OCI-LY7 (cell line): ENCODE results near the gene EP400. TPM values are rescaled to one million over a fixed set of nuclear protein-coding genes. Genes with fewer than 3 reads are reported as not detected.

Source experiments
- BruUV-seq: library from RNA; stranded (reverse); fragments of 400-500 nt; replicated peaks from 2 replicates; lab custom pipeline; 2021; lab: Mats Ljungman, UMichigan
- CTCF ChIA-PET: fragments of 300-600 bp; sonication (Branson Sonifier 250); formaldehyde crosslinking; loops from one replicate; lab custom pipeline; 2022; ENCODE audit warnings: antibody characterized with exemption; ENCODE audit not compliant: unreplicated experiment; lab: Charles Lee
- POLR2A ChIA-PET: fragments of 300-600 bp; sonication (Branson Sonifier 250); formaldehyde crosslinking; loops from one replicate; lab custom pipeline; 2022; ENCODE audit warnings: antibody characterized with exemption; lab: Charles Lee
- DNase-seq: peaks from one replicate; pipeline ENCODE4 v3.0.0-alpha.2; 2015; ENCODE audit warnings: low spot score
- H2AFZ ChIP-seq: fragments of 200-600 bp; sonication (generic), shearing (Covaris generic); 2 replicates; pipeline ENCODE4 v1.6.1; 2014; ENCODE audit warnings: mild to moderate bottlenecking, antibody characterized with exemption, low read length, moderate library complexity
- H3K27ac ChIP-seq: fragments of 200-600 bp; sonication (generic); 2 replicates; pipeline ENCODE4 v1.5.1; 2014; ENCODE audit warnings: mixed run types, low read depth, mild to moderate bottlenecking, moderate library complexity, low read length, inconsistent platforms; ENCODE audit not compliant: poor library complexity, severe bottlenecking
- H3K36me3 ChIP-seq: fragments of 200-600 bp; sonication (generic); 2 replicates; pipeline ENCODE4 v1.6.1; 2014; ENCODE audit warnings: mild to moderate bottlenecking, antibody characterized with exemption, low read length, moderate library complexity, mixed read lengths; ENCODE audit not compliant: insufficient read depth
- H3K4me1 ChIP-seq: fragments of 200-600 bp; sonication (generic); 2 replicates; pipeline ENCODE4 v1.5.1; 2014; ENCODE audit warnings: mild to moderate bottlenecking, low read length; ENCODE audit not compliant: insufficient read depth, poor library complexity, severe bottlenecking
- H3K4me2 ChIP-seq: fragments of 200-600 bp; sonication (generic); 2 replicates; pipeline ENCODE4 v1.6.1; 2014; ENCODE audit warnings: mild to moderate bottlenecking, low read length
- H3K4me3 ChIP-seq: fragments of 200-600 bp; sonication (generic); 2 replicates; pipeline ENCODE4 v1.5.1; 2014; ENCODE audit warnings: mild to moderate bottlenecking, low read depth, low read length; ENCODE audit not compliant: poor library complexity, severe bottlenecking
- H3K79me2 ChIP-seq: fragments of 200-600 bp; sonication (generic); 2 replicates; pipeline ENCODE4 v1.6.1; 2016; ENCODE audit warnings: low read depth, mild to moderate bottlenecking, low read length, moderate library complexity, mixed read lengths; ENCODE audit not compliant: insufficient read depth
- H3K9me2 ChIP-seq: fragments of 200-600 bp; sonication (generic); 2 replicates; pipeline ENCODE4 v1.6.1; 2016; ENCODE audit warnings: mild to moderate bottlenecking, low read length, mixed read lengths; ENCODE audit not compliant: insufficient read depth
- H3K9me3 ChIP-seq: fragments of 200-600 bp; sonication (generic); 2 replicates; pipeline ENCODE4 v1.6.1; 2014; ENCODE audit warnings: mild to moderate bottlenecking, mixed run types, low read length, mixed read lengths
- H4K20me1 ChIP-seq: fragments of 200-600 bp; sonication (generic); 2 replicates; pipeline ENCODE4 v1.6.1; 2014; ENCODE audit warnings: mild to moderate bottlenecking, antibody characterized with exemption, low read length, moderate library complexity, mixed read lengths; ENCODE audit not compliant: insufficient read depth
- CTCF ChIP-seq: fragments of 200-600 bp; sonication (generic); conservative IDR thresholded peaks from 2 replicates; pipeline ENCODE4 v1.5.1; 2014; ENCODE audit warnings: mild to moderate bottlenecking, antibody characterized with exemption, low read length, moderate library complexity, mixed read lengths
- EZH2phosphoT487 ChIP-seq: fragments of 200-600 bp; sonication (generic); IDR thresholded peaks from 2 replicates; pipeline ENCODE4 v1.6.1; 2018; ENCODE audit warnings: low read depth, borderline replicate concordance, mild to moderate bottlenecking, mixed run types, antibody characterized with exemption, low read length, moderate library complexity, mixed read lengths
- intact Hi-C: fragments of 100-400 bp; cut with micrococcal nuclease; formaldehyde crosslinking; loops from one replicate; pipeline ENCODE4 v1.10.0; 2022; ENCODE audit not compliant: unreplicated experiment
- total RNA-seq, 2 experiments: library from RNA; depleted of rRNA in 1 of 2; stranded (reverse); fragments of >200 nt in 1 of 2; shearing (Covaris generic) in 1 of 2; gene quantifications; 2 replicates each; pipeline ENCODE4 v1.2.3, GENCODE V29; 2014 to 2022

EP400 gene
- total RNA-seq, 2 experiments from 2014 or later: 20.7 to 56.2 TPM

GRCh38 chr12:131917711-131918306 lies 31.9 kb upstream of the EP400 start:
- no peak overlapping the region for H3K4me2 ChIP-seq
- POLR2A ChIA-PET: no interaction called here
- H3K36me3 ChIP-seq: no peaks in the 10 kb centered on the region
- H3K79me2 ChIP-seq: no peaks in the 10 kb centered on the region
- no TSS peak for BruUV-seq
- H3K9me2 ChIP-seq: no peaks in the 10 kb centered on the region
- H4K20me1 ChIP-seq: no peaks in the 10 kb centered on the region; the same call in 1 of the 2 replicates
- intact Hi-C loops: no loop called here
- no peak overlapping the region for H3K27ac ChIP-seq
- DNase-seq: no peak
- peaks cover under 1% of the 10 kb centered on the region for H3K4me1 ChIP-seq
- no peak overlapping the region for H3K4me3 ChIP-seq
- no peak overlapping the region for H2AFZ ChIP-seq
- H3K9me3 ChIP-seq: no peaks in the 10 kb centered on the region
- CTCF ChIA-PET: no interaction called here
- TF ChIP-seq EZH2phosphoT487 (no peak), CTCF (no peak)

- no TSS peak for BruUV-seq
- Histone ChIP-seq H3K27ac (no peak overlapping the region), H4K20me1 (no peaks in the 10 kb centered on the region; the same call in 1 of the 2 replicates), H3K36me3 (no peaks in the 10 kb centered on the region), H3K9me3 (no peaks in the 10 kb centered on the region), H3K4me1 (peaks cover 8% of the 10 kb centered on the region), H3K4me3 (no peak overlapping the region), H3K4me2 (no peak overlapping the region), H3K9me2 (no peaks in the 10 kb centered on the region), H2AFZ (no peak overlapping the region), H3K79me2 (no peaks in the 10 kb centered on the region)
- ChIA-PET POLR2A (no interaction called here), CTCF (no interaction called here)
- intact Hi-C loops: no loop called here
- DNase-seq: no peak
- TF ChIP-seq EZH2phosphoT487 (no peak), CTCF (no peak)
Observed at GRCh38 chr12:131918311-131919050, 31.3 kb upstream of the EP400 start.

GRCh38 chr12:131919051-131919347 lies 30.7 kb upstream of the EP400 start:
- BruUV-seq: no TSS peak
- Histone ChIP-seq H3K79me2 (no peaks in the 10 kb centered on the region), H3K4me2 (no peak overlapping the region), H3K9me2 (no peaks in the 10 kb centered on the region), H3K4me1 (peaks cover 13% of the 10 kb centered on the region), H3K4me3 (no peak overlapping the region), H3K36me3 (no peaks in the 10 kb centered on the region), H2AFZ (no peak overlapping the region), H3K9me3 (no peaks in the 10 kb centered on the region), H3K27ac (no peak overlapping the region), H4K20me1 (no peaks in the 10 kb centered on the region; the same call in 1 of the 2 replicates)
- TF ChIP-seq EZH2phosphoT487: no peak
- no peak for TF ChIP-seq CTCF
- DNase-seq: no peak
- intact Hi-C loops: no loop called here
- POLR2A ChIA-PET: no interaction called here
- CTCF ChIA-PET: no interaction called here
